ENCODE measurements around the gene RBFOX2. TPM values are rescaled to one million over a fixed set of nuclear protein-coding genes. Genes with fewer than 3 reads are reported as not detected.
A peak's percentile ranks its signal among the peaks of the same experiment; 100 is the strongest.

Gene RBFOX2
- total RNA-seq, 1 experiment from 2014 or later: 81.1 TPM

GRCh38 chr22:35884529-35884928, 144.1 kb downstream of the RBFOX2 start:
- DNase-seq (ENCODE audit: low read depth, low spot score) (no peak), ATAC-seq (no peak)
- intact Hi-C loops (cut with micrococcal nuclease; ENCODE audit: unreplicated experiment) (no loop called here), in situ Hi-C loops (cut with HindIII; ENCODE audit: low pct_unique_long_range_greater_than_20kb, low sequenced_read_pairs) (no loop called here)
- Histone ChIP-seq H3K4me1 (ENCODE audit: control insufficient read depth, insufficient read depth, low read length) (peaks cover 15% of the 10 kb centered on the region), H3K36me3 (ENCODE audit: control insufficient read depth, insufficient read depth, low read length) (no peaks in the 10 kb centered on the region), H3K4me3 (ENCODE audit: low read depth in 2 of 2, low read length in 2 of 2) (no peak overlapping the region), H3K9me3 (ENCODE audit: control insufficient read depth, insufficient read depth, low read depth, low read length) (no peaks in the 10 kb centered on the region), H3K27ac (ENCODE audit: low read length) (no peak overlapping the region), H3K27me3 (ENCODE audit: control insufficient read depth, insufficient read depth, low read length) (no peaks in the 10 kb centered on the region)
- BruUV-seq (replicated peaks): no TSS peak
- ChIA-PET POLR2A (no interaction called here), CTCF (no interaction called here)
- TF ChIP-seq SIN3A (IDR thresholded peaks at IDR 0.05; ENCODE audit: borderline replicate concordance, insufficient read depth, low read depth, low read length) (no peak), POLR2AphosphoS5 (IDR thresholded peaks at IDR 0.05; ENCODE audit: low read depth, low read length) (no peak), TCF7L2 (IDR thresholded peaks at IDR 0.05; ENCODE audit: low read depth, low read length) (no peak), CTCF (IDR thresholded peaks at IDR 0.05) (no peak), REST (IDR thresholded peaks at IDR 0.05; ENCODE audit: insufficient read depth in 1 of 2, low read depth in 2 of 2, low read length in 1 of 2) (no peak)

- Histone ChIP-seq H3K36me3 (ENCODE audit: control insufficient read depth, insufficient read depth, low read length) (no peaks in the 10 kb centered on the region), H3K4me1 (ENCODE audit: control insufficient read depth, insufficient read depth, low read length) (peaks cover 15% of the 10 kb centered on the region), H3K27me3 (ENCODE audit: control insufficient read depth, insufficient read depth, low read length) (no peaks in the 10 kb centered on the region), H3K9me3 (ENCODE audit: control insufficient read depth, insufficient read depth, low read depth, low read length) (no peaks in the 10 kb centered on the region), H3K4me3 (ENCODE audit: low read depth in 2 of 2, low read length in 2 of 2) (no peak overlapping the region), H3K27ac (ENCODE audit: low read length) (0 out of 2 replicates have a peak overlapping the region, but pooled peaks have one; percentile 13)
- peak; percentile 75 for ATAC-seq
- in situ Hi-C loops (cut with HindIII; ENCODE audit: low pct_unique_long_range_greater_than_20kb, low sequenced_read_pairs): no loop called here
- ChIA-PET CTCF (no interaction called here), POLR2A (no interaction called here)
- no TSS peak for BruUV-seq (replicated peaks)
- TF ChIP-seq POLR2AphosphoS5 (IDR thresholded peaks at IDR 0.05; ENCODE audit: low read depth, low read length) (no peak), REST (IDR thresholded peaks at IDR 0.05; ENCODE audit: insufficient read depth in 1 of 2, low read depth in 2 of 2, low read length in 1 of 2) (no peak), CTCF (IDR thresholded peaks at IDR 0.05) (no peak), SIN3A (IDR thresholded peaks at IDR 0.05; ENCODE audit: borderline replicate concordance, insufficient read depth, low read depth, low read length) (no peak), TCF7L2 (IDR thresholded peaks at IDR 0.05; ENCODE audit: low read depth, low read length) (no peak)
- intact Hi-C loops (cut with micrococcal nuclease; ENCODE audit: unreplicated experiment): no loop called here
- DNase-seq (ENCODE audit: low read depth, low spot score): no peak
Observed at GRCh38 chr22:35883031-35883620, 145.5 kb downstream of the RBFOX2 start.

Data from Panc1 (cell line).